DMS 273 (cell line): ENCODE data around the gene CNEP1R1.

Experiments used
- DNase-seq: peaks from one replicate; lab custom pipeline; 2025; ENCODE audit not compliant: unreplicated experiment; lab: John Stamatoyannopoulos, UW

The CNEP1R1 gene

DNA sequence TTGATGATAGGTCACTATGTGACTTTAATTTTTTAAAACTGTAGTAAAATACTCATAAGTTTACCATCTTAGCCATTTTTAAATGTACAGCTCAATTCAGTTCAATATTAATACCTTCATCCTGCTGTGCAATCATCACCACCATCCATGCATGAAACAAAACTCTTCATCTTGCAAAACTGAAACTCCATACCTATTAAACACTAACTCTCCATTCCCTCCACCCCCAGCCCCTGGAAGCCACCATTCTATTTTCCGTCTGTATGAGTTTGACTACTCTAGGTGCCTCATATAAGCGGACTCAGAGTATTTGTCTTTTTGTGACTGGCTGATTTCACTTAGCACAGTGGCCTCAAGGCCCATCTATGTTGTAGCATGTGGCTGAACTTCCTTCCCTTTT is 9.4 kb upstream of the CNEP1R1 start:
- DNase-seq, result no peak

DNA sequence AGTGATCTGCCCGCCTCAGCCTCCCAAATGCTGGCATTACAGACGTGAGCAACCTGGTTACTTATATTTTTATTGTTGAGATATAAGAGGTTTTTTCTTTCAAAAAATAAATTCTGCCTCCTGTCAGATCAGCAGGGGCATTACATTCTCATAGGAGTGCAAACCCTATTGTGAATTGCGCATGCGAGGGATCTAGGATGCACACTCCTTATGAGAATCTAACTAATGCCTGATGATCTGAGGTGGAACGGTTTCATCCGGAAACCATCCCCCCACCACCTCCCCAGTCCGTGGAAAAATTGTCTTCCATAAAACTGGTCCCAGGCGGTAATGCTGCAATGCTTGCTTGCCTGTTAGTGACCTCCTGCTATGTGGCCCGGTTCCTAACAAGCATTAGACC is 7.5 kb upstream of the CNEP1R1 start:
- no peak for DNase-seq

DNA sequence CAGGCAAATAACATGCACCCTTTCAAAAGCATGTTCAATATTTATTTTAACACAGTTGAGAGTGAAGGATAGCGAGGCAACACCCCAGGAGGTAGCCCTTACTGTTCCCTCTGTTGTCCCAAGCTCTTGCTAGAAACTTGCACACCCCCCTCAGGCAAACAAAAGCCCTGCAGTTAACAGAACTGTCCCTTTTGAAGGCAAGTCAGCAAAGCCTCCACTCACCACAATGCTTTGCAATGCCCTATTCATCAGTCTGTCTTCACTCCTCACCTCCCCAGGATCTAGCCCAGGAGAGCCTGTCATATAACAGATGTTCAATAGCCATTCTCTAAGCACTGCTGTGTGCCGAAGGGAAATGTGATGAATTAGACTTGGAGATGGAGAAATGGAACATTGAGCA is 3.5 kb upstream of the CNEP1R1 start:
- peak; percentile 54 for DNase-seq

DNA sequence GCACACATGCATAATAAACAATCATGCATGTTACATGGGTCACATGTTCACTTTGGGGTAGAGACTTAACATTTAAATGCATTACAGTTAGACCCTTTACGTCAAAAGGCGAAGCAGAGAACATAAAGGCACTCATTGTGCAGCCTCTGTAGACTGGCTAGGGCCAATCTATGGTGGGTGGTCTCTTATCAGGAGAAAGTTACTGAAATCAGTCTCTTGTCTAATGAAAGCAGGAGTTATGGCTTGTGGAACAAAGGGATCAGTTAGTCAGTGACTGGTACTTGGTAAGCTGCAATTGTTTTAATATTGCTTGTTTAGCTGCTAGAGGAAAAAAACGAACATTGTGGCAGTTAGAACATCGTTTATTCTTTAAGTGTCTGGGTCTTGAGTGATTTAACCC is 1.4 kb upstream of the CNEP1R1 start:
- no peak for DNase-seq

DNA sequence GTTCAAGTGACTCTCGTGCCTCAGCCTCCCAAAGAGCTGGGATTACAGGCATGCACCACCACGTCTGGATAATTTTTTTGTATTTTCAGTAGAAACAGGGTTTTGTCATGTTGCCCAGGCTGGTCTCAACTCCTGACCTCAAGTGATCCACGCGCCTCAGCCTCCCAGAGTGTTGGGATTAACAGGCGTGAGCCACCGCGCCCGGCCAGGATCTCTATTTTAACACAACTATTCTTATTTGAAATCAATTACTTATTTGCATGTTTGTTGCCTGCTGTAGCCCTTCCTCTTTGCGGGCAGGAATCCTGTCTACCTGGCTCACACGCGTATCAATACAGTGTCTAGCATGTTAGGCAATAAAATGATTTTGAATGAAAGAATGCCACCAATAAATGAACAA is 818 bp upstream of the CNEP1R1 start:
- DNase-seq, result no peak

DNA sequence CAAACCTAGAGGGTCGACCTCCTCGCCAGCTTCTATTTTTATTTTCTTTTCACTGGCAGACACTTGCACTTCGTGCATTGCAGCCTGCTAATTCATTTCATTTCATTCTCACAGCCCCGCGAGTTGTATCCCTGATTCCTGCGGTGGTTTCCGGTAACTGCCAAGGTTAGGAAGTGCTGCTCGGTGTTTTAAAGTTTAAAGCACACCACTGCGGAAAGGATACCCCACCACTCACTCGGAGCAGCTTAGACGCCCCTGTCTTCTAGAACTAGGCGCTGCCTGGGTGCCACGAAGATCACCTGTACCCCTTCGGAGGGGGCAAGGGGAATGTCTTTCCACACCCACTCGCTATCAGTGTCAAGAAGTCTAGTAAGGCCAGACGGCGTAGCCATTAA is 509 bp downstream of the CNEP1R1 start:
- peak; percentile 65 for DNase-seq

DNA sequence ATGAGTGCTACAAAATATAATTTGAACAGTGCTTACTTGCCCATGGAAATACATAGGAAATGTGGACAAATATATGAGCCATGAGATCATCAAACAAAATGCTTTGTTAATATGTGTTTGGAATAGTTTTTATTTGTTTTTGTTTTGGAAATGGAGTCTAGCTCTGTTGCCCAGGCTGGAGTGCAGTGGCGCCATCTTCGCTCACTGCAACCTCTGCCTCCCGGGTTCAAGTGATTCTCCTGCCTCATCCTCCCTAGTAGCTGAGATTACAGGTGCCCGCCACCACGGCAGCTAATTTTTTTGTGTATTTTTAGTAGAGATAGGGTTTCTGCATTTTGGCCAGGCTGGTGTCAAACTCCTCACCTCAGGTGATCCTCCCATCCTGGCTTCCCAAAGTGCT is 2.8 kb downstream of the CNEP1R1 start:
- no peak for DNase-seq

DNA sequence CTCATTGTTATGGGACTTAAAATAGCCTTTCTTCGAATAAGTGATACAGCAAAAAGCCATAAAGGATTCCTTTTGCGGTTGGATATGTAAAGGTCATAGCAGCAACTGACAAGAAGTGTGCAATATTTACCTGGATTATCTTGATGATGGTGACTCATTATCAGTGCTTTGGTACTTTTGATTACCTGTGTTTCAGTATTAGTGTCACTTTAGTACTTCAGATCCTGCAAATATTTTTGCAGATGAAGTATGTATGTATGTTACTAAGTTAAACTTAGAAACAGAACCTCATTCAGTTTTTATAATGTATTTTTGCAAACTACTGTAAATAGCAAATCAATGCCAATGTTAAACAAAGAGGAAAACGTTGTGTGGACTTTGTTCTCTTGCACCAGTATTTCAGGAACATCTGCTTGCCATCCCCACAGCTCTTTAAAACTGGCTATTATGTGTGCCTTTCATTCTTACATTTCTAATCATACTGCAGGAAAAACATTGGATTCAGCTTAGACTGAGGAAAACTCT is 10.5 kb downstream of the CNEP1R1 start:
- no peak for DNase-seq

DNA sequence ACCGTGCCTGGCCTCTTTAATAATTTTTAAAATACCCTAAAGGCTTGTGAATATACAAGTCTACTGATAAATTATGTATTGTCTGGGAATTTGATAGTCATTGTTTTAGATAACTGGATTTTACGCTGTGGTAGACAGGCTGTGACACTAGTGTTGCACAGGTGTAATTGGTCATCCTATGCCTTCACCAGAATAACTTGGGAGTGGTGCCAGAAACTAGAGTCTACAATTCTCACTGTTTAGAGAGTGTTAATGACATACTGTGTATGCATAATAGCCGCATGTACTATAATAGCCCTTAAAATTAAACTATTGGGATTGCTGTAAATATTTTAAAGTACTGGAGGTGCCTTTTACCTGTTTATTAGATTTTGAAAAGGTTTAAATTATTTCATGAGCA is 11.4 kb downstream of the CNEP1R1 start:
- DNase-seq, result no peak

DNA sequence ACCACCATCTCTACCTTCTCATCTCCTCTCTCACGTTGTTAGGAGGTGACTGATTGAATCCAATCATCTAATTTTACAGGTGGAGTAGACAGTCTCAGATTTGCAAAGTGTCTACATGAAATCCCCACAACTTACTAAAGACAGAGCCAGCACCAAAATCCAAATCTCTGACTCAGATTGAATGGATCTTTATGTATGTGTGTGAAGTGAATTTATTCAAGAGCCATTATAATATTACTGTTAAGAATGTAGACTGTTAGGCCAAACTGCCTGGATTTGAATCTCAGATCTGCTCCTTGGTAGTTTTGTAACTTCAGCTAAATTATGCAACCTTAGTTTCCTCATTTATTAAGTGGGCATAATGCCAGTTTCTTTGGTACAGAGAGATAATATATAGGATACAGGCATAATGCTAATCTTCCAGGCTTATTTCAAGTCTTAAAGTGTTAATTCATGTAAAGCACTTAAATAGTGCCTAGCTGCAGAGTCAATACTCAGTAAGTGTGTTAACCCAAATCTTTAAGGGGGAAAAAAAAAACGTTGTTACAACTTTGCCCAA is 12.7 kb downstream of the CNEP1R1 start:
- no peak for DNase-seq

DNA sequence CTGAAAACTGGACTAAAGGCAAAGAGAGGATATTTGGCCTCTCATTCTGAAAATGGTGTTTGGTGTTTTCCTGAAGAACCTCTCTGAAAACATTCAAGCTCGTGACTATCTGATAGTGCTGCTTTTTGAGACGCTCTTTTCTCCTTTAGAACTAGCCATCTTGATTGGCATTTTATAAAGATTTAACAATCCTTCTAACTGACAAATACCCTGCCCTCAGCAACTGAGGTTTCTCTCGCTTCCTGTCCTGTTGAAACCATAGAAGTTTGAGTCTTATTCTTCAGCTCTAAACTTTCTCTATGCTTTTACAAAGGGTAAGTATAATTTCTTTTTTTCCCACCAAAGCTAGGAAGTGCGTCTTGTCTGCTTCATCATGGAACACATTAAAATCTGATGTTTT is 13.3 kb downstream of the CNEP1R1 start:
- no peak for DNase-seq

DNA sequence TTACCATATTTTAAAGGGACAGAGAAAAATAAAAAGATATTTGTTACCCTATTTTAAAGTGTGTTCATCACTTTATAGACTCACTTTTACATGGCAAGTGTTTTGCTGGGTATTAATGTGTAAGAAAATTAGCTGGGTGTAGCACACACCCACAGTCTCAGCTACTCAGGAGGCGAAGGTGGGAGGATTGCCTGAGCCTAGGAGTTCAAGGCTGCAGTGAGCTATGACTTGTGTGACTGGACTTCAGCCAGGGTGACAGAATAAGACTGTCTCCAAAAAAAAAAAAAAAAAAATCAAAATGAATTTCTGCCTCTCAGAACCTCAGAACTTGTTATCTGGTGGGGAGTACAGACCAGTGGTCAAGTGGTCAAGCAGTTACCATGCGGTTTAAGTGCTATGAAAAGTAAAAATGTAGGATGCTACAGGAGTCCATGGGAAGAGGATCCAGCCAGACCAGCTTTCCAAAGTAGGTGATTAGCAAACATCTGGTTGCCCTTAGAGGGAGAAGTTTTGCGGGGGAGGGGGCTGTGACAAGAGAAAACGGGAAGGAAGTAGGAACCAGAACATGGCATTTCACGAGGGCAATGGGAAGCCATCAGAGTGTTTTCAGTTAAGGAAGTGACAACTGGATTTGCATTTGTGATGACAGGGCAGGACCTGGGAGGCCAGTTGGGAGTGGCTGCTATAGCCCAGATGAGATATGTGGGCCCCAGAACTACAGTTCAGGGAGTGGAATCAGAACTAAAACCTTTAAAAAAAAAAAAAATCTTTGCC is 13.9 kb downstream of the CNEP1R1 start:
- DNase-seq, result peak; percentile 13

DNA sequence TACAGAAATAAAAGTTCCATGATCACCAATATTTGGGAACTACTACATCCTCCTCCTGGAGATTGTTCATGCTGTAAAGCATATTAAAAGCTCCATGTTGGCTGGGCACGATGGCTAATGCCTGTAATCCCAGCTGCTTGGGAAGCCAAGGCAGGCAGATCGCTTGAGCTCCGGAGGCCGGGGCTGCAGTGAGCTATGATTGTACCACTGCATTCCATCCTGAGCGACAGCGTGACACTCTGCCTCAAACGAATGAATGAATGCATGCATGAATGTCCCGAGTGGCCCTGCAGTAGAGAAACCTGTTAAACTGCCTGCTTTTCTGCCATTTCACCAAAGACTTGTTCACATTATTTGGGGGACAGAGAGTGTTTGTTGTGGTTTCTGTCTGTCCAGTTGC is 15.0 kb downstream of the CNEP1R1 start:
- no peak for DNase-seq

DNA sequence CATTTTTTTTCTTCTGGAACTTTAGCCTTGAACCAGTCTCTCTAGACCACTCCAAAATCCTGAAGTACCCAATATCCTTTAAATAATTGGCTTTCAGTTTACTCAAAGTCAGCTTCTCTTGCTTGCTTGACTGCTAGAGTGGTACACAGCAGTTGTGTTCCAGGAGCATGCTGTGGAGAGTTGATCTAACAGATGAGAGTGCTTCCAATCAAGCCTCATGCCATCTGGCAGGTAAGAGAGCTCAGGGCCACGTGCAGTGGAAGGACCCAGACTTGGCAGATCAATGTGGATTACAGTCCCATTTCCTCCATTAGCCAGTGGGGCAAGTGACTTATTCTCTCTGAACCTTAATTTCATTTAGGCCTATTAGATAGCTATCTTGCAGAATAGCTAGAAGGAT is 15.7 kb downstream of the CNEP1R1 start:
- no peak for DNase-seq

DNA sequence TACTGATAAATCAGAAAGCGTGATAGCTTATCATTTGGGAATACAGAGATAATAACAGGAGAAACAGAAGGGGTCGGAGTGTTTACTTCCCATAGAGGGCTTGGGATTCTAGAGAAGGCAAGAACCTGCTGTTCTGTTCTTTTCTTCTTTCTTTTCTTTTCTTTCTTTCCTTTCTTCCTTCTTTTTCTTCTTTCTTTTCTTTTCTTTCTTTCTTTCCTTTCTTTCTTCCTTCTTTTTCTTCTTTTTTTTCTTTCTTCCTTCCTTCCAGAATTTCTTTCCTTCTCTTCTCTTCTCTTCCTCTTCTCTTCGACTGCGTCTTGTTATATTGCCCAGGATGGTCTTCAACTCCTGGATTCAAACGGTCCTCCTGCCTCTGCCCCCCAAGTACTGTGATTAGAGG is 18.3 kb downstream of the CNEP1R1 start:
- no peak for DNase-seq

DNA sequence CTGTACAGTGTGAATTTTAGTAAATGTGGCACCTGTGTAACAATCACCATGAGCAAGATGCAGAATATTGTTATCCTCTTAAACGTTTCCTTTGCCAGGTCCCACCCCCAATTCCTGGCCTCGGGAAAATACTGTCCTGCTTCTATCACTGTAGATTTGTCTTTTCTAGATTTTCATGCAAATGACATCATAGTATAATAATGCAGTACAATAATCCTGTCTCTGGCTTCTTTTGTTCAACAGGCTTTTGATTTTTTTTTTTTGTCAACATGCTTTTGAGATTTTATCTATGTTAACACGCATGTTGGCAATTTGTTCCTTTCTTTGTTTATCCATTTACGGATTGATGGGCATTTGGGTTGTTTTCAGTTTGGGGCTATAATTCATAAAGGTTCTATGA is 20.4 kb downstream of the CNEP1R1 start:
- no peak for DNase-seq

DNA sequence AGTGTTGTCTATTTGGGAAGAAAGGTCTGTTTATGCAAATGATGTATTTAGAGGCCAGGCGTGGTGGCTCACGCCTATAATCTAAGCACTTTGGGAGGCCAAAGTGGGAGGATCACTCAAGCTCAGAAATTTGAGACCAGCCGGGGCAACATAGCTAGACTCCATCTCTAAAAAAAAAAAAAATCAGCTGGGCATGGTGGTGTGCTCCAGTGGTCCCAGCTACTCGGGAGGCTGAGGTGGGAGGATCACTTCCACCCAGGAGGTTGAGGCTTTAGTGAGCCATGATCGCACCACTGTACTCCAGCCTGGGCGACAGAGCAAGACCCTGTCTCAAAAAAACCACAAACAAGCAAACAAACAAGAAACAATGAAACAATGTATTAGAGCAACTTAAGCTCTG is 21.8 kb downstream of the CNEP1R1 start:
- no peak for DNase-seq

DNA sequence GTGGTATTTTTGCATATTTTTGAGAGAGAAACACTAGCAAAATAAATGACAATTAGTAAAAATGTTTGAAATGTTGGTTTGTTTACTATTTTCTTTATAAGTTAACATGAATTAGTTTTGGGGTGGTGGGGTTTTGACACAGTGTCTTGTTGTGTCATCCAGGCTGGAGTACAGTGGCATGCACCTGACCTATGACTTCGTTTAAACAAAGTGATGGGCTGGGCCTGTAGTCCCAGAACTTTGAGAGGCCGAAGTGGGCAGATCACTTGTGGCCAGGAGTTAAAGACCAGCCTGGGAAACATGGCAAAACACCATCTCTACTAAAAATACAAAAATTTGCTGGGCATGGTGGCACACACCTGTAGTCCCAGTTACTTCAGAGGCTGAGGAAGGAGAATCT is 22.8 kb downstream of the CNEP1R1 start:
- DNase-seq, result no peak

DNA sequence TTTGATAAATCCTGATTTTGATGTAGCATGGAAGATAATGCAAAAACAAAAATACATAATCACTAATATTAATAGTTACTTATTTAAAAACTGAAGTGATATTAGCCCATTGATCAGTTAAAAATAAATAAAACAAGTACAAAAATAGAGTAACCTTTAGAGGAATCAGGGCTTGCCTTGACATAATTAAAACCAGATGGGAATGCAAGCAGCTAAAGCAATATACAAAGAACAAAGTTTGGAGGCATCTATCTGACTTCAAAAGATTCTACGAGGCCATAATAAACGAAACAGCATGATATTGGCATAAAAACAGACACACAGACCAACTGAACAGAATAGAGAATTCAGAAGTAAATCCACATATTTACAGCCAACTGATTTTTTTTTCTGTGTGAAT is 25.8 kb downstream of the CNEP1R1 start:
- DNase-seq, result no peak

DNA sequence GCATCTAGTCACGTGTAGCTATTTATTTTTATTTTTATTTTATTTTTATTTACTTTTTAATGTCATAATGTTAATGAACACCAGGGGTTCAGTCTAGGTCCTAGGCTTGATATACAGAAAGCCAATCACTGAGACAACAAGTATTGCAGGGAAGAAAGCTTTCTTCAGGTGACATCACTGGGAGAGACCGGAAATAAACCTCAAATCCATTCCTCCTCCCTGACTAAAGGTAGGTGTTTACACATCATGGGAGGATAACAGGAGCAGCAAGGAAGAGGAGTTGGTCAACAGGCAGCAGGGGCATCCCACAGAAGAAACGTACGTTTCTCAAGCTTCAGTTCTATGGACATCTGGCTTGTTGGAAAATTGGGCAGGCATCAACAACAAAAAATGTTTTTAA is 31.2 kb downstream of the CNEP1R1 start:
- no peak for DNase-seq

DNA sequence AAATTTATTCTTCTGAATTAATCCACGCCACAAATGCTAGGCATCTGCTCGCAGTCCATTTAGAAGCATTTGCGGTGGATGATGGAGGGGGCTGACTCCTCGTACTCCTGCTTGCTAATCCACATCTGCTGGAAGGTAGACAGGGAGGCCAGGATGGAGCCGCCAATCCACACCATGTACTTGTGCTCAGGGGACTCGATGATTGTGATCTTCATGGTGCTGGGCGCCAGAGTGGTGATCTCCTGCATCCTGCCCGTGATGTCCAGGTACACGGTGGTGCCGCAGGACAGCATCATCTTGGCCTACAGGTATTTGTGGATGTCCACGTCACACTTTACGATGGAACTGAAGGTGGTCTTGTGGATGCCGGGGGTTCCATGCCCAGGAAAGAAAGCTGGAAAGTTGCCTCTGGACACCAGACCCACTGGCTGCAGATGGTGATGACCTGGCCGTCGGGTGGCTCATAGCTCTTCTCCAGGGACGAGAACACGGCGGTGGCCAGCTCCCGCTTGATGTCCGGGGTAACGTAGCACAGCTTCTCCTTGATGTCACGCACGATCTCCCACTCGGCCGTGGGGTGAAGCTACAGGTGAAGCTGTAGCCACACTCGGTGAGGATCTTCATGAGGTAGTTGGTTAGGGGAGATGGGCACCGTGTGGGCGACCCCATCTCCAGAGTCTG is 33.2 kb downstream of the CNEP1R1 start:
- no peak for DNase-seq

DNA sequence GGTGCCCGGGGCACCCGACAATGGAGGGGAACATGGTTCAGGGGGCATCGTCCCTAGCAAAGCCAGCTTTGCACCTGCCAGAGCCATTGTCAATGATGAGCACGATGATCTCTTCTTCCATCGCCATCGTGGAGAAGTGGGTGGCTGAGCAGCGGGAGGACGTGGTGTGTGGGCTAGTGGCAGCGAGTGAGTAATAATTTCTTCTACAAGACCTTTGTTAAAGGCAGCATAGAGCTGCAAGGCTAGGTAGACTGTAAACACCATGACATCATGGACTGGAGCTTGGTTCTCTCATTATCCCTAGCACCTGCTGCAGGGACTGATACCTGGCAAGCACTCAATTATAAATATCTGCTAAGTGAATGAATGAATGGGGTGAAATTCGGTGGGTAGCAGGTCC is 34.1 kb downstream of the CNEP1R1 start:
- DNase-seq, result no peak
